Ammon's horn (tissue), 1 donor: Measurements from ENCODE around the gene HCST.
"Not testable (repeated sequence)": the region's sequence is repeated elsewhere in the genome, so short reads cannot be mapped to it uniquely, and the experiment has no call there.

ENCODE experiments used
- DNase-seq: peaks from one replicate; pipeline ENCODE4 v3.0.0-alpha.2; 2016; ENCODE audit warnings: low spot score

HCST gene

DNA sequence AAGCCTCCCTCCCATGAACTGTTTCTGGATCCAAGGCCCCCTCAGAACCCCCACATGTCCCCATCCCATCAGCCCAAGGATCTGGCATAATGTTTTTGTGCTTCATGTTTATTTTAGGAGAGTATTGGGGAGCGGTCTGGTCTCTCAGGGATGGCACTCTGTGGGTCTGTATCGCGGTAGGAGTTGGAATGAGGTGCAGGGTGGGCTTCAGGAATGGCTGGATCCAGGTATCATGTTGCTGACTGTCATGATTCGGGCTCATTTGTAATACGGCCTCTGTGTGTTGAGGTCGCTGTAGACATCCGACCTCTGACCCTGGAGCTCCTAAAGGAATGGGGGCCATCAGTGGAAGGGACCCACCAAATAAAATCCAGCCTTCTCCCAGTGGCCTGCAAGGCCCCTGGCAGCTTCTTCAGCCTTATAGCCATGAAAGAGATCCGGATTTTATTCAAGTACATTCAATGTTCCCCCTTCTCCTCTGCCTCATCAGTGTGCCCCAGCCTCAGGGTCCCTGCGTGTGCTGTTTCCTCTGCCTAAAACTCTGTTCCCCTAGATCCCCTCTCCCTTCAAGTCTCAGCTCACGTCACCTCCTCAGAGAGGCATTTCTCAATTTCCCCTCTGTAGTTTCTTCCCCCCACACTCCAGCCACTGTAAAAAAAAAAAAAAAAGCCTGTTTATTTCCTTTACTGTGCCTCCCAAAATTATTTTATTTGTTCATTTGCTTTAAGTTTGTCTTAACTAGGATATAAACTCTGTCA lies 2.2 kb downstream of the HCST start:
- peak; percentile 52 for DNase-seq

DNA sequence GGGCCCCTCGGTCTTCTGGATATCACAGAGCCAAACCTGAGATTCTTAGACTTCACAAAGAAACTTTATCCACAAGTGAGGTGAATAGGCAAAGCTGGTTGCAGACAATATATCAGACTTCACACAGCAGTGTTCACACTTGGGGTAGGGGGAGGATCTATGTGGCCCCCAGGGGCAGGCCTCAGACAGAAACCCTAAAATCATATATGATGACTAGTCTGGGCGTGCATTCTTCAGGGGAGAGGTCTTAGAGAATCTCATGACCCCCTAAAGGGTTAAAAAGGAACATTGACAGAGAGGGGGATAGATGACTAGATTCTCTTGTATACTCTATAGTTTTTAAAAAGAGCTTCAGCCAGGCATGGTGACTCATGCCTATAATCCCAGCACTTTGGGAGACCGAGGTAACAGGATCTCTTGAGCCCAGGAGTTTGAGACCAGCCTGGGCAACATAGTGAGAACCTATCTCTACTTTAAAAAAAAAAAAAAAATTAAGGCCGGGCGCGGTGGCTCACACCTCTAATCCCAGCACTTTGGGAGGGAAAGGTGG lies 2.9 kb downstream of the HCST start:
- DNase-seq: no peak

DNA sequence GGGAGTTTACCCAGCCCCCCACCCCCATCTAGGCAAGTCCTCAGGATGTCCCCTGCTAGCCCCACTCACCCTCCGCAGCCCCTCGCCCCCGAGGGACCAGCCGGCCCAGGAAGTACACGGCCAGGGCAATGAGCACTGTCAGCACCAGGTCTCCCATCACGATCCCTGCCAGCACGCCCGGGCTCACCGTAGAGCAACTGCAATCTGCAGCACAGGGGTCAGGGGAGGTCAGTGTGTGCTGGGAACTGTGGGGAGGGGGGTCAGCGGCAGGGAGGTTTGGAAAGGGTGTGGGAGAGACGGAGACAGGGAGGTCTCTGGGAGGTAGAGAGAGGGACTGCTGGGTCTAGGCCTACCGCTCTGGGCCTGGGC lies 5.0 kb downstream of the HCST start:
- DNase-seq: no peak

DNA sequence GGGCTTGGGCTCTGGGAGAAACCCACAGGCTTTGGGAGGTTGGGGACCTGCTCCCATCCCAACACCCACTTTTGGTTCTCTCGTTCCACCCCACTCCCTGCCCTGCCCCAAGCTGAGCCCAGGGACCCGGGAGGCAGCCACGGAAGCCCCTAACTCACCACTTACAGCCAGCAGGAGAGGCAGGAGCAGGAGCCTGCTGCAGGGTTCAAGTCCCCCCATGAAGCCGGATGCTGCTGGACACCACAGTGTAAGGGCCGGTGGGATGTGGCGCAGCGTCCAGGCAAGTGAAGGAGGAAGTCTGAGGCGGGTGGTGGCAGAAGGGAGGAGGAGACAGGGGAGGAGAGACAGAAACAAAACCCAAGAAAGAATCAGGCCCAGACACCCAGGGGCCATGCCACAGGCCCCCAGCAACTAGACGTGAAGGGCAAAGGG lies 5.7 kb downstream of the HCST start, which contains the start of gene TYROBP:
TYROBP (minus strand) TSS at position 286 of the 432 bp plus-strand sequence; CDS start at position 219, 67 bp downstream.
- DNase-seq: peak; percentile 63

DNA sequence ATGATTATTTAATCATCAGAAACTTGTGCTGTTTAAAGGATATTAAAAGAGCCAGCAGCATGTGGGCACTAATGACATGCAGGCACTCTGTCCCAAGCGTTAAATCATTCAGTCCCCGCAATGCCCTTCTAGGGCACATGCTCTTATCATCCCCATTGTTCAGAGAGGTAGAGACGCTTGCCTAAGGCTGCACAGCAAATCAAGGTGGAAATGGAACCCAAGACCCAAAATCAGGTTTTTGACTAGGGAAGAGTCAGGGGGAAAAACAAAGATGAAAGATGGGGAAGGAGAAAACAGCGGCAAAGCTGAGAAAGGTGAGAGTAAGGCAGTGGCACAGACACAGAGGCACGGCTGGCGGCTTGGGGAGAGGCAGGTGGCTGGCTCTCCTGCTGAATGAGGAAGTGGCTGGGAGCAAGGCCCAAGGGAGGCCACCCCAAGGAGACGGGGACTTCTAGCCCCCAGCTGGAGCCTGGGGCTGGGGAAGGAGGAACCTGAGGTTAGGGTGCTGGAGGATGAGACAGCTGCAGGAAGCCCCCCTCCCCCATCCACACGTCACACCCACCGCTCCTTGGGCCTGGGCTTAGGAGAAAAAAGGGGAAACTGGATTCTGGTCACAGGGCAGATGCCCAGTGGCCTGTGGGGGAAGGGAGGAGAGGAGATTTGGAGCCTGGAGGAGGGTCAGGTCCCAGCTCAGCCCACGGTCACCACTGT lies 6.8 kb downstream of the HCST start:
- DNase-seq: peak; percentile 80

DNA sequence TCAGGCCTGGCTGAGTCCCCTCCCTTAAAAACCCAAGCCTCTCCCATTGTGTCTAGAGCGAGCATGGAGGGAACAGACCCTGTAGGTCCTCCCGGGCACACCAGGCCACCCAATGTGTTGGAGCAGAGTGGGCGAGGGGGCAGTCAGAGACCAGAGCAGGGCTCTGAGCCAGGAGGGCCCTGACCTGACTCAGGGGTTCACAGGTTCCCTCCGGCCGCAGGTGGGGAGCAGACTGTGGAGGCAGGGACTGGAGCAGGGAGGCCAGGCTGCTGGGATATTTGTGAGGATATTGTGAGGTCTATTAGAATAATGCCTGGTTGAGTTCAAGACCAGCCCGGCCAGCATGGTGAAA lies 7.3 kb downstream of the HCST start:
- no peak for DNase-seq

DNA sequence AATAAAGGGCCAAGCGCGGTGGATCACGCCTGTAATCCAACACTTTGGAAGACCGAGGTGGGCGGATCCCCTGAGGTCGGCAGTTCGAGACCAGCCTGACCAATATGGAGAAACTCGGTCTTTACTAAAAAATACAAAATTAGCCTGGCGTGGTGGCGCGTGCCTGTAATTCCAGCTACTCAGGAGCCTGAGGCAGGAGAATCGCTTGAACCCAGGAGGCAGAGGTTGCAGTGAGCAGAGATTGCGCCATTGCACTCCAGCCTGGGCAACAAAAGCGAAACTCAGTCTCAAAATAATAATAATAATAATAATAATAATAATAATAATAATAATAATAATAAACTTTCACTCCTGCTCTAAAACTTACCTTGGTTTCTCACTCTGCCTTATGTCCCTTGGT lies 8.0 kb downstream of the HCST start:
- not testable (repeated sequence) for DNase-seq

DNA sequence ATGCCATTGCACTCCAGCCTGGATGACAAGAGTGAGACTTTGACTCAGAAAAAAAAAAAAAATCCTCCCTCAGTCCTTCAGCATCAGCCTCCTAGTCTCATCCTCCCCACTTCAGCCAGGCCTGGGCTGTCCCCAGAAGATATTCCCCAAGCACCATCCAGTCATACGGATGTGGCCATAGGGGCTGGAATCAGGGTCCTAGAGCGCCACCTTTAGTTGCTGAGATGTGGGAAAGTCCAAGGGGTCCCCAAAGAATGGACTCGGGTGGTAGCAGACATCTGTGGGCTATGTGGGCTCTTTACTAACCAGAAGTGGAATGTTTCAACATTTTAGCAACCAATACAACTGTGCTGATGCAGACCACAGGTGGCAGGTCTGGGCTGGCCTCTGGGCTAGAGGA lies 8.8 kb downstream of the HCST start:
- no peak for DNase-seq

DNA sequence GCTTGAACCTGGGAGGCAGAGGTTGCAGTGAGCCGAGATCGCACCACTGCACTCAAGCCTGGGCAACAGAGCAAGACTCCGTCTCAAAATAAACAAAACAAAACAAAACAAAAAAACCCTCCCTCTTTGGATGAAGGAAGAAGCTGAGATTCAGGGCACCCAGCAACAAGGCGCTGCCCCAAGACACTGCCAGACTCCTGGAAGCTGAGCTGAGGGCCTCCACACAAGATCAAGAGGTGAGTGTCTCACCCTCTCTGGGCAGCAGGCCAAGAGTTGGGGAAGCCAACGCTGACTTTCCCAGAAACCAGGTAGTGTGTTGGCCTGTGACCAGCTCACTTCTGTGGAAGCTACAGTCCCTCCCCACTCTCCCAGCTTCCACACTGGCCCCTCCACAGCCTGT lies 9.5 kb downstream of the HCST start:
- no peak for DNase-seq

DNA sequence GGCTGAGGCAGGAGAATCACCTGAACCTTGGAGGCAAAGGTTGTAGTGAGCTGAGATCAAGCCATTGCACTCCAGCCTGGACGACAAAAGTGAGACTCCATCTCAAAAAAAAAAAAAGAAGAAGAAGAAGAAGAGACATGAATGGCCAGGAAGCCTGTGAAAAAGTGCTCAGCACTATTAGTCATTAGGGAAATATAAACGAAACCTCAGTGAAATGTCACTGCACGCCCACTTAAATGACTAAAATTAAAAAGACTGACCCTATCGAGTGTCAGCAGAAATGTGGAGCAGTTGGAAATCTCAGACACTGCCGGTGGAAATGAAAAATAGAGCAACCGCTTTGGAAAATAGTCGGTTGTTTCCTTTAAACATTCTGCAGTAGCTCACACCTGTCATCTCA lies 11.3 kb downstream of the HCST start:
- DNase-seq: no peak

DNA sequence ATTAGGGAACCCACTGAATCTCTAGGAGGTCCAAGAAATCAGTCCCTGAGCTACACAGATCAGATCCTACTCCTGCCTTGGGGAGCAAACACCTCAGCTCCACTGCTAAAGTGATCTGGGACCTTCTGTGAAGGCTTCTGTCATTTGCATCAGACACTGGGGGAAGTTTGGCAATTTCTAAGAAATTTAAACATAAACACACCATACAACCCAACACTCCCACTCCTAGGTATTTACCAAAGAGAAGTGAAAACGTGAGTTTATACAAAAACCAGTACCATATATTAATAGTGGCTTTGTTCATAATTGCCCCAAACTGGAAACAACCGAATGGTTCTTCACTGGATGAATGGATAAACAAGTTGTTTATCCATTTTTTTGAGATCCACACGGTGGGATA lies 13.1 kb downstream of the HCST start:
- no peak for DNase-seq

DNA sequence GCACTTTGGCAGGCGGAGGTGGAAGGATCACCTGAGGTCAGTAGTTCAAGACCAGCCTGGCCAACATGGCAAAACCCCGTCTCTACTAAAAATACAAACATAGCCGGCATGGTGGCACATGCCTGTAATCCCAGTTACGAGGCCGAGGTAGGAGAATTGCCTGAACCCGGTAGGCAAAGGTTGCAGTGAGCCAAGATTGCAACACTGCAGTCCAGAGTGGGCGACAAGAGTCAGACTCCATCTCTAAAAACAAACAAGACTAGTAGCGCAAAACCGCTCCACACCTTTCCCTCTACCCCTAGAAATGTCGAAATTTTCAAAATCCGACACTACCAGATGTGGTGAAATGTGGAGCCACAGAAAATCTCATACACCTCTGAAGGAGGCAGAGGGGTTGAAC lies 17.0 kb downstream of the HCST start:
- no peak for DNase-seq

DNA sequence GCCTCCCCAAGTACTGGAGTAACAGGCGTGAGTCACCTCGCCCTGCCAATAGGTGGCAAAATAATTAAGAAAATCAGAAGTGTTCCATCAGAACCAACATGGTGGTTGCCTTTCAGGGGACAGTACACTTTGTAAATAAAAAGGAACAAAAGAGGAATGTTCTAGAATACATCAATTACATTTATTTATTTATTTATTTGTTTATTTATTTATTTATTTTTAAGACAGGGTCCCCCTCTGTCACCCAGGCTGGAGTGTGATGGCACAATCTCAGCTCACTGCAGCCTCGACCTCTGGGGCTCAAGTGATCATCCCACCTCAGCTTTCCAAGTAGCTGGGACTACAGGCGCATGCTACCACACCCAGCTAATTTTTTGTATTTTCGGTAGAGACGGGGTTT lies 18.7 kb downstream of the HCST start:
- DNase-seq: no peak

DNA sequence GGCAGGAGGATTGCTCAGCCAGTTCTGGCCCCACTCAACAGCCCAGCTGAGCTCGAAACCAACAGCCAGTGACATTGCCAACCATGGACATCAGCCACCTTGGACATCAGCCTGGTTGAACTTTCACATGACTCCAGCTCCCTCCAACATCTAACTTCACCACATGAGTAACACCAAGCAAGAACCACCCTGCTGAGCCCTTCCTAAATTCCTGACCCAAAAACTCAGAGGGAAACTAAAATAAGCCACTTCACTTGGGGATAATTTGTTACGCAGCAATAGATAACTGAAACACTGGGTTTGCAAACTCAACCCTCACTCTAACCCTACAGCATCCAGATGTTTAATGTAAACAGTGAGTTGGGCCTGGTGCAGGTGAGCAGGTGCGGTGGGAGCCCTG lies 23.2 kb downstream of the HCST start:
- no peak for DNase-seq

DNA sequence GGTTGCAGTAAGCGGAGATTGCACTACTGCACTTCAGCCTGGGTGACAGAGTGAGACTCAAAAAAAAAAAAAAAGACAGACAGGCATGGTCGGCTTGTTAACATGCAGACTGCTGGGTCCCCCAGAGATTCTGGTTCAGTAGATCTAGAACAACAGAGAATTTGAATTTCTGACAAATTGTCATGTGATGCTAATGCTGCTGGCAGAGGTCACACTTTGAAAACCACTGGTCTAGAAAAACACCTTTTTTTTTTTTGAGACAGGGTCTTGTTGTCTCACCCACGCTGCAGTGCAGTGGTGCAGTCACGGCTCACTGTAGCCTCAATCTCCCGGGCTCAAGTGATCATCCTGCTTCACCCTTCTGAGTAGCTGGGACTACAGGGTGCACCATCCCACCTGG lies 26.2 kb downstream of the HCST start:
- no peak for DNase-seq

DNA sequence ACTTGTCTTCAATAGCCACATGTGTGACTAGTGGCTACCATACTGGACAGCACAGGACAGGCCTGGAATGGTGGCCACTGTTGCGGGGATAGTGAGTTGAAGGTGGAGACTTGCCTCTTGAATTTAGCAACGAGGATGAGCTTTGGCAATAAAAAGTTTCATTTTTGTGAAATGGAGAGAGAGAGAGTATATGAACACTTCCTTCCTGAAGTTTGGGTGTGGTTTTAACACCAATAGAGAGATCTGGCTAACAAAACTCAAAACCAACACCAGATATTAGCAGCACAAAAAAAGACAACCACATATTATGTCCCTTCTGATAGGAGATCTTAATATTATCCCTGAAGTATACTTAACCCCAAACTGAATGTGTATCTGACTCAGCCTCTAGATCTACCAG lies 27.5 kb downstream of the HCST start:
- DNase-seq: no peak

DNA sequence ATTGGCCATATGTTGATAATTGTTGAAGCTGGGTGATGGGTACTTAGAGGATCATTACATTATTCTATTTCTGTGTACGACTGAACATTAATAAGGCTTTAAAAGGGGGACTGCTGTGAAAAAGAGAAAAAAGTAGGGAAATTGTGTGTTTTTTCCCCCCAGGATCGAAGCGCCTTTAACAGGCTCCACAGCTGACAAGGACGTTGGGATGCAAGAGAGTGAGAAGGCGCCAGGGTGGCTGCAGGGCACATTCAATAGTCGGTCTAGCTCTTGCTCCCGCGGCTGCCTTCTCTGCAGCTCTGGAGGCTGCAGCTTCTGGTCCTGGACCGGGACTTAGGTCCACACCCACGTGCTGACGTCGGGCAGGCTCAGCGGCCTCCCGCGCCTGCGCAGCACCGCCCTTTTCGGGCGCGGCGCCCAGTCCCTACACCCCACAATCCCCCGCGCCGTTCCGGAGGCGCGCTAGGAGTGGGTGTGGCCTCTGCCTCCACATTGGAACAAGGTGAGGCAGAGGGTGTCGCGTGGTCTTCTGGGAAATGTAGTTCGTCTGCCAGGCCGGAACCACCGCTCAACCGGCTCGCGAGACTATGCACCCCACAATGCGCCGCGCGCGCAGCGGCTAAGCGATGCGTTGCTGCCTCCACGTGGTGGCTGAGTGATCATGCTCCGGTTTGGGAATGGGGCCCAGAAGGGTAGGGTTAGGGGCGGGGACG lies 29.0 kb downstream of the HCST start:
- peak; percentile 99 for DNase-seq

DNA sequence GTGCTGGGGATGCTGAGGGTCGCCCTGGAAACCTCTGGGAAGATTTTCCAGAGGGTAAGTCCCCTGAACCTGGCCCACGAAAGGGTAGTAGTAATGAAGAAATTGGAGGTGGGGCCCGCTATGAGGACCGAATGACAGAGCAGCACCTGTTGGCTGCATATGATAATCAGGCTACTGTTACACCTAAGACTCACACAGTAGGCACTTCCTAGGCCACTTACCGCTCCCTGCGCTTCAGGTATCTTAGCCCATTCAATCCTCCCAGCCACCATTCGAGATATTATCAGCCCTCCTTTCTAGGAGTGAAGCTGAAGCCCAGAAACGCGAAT lies 29.5 kb downstream of the HCST start:
- no peak for DNase-seq

DNA sequence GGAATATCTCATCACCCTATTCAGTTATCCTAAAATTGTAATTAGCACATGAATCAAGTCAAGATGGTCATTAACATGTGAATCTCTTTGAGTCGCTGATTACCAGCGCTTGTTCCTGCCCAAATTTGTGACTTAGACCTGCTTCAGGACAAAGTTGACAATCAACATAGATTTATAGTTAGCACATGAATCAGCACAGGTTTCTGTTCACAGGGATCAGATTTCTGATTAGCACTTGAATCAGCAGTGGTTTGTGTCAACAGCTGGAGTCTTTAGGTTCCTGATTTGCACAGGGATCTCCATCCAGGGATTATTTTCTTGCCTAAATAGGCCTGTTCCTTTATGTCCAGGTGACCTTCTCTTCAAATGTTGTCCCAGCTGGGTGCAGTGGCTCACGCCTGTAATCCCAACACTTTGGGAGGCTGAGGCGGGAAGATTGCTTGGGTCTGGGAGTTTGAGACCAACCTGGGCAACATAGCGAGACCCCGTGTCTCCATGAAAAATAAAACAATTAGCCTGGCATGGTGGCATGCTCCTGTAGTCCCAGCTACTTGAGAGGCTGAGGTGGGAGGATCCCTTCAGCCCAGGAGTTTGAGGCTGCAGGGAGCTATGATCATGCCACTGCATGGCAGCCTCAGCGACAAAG lies 30.1 kb downstream of the HCST start:
- no peak for DNase-seq

DNA sequence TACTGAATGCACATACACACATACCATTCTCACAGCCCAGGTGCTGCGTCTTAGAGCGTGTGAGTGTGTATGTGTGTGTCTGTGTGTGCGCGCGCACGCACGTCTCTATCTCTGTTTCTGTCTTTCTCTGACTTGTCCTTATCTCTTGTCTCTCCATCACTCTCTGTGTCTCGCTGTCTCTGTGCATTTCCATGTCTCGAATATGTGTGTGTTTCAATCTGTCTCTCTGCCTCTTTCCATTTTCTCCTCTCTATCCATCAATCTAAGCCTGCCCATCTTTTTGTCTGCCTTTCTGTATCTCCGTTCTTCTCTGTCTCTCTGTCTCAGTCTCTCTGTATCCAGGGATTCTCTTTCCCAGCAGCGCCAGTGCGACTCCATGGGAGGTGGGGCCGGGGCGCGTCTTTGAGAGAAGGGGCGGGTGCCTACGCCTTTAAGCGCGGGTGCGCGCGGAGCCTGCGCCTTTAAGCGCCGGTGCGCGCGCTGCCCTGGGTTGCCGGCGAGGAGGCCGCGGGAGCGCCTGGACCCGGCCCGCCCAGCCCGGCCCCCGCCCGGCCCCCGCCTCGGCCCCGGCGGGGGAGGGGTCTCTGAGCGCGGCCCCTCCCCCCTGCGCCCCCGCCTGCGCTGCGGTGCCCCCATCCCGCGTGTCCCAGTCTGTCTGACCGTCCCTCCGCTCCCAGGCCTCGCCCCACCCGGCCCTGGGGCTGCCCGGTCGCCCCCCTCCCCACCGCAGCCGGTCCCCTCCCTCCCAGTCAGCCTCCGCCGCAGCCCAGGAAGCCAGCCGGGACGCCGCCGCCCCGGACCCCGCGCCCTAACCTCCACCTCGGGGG lies 33.8 kb downstream of the HCST start, which contains the start of gene LRFN3:
LRFN3 (plus strand) TSS at position 464 of the 827 bp plus-strand sequence. CDS start 3,052 bp downstream, outside the sequence.
- DNase-seq: peak; percentile 83

DNA sequence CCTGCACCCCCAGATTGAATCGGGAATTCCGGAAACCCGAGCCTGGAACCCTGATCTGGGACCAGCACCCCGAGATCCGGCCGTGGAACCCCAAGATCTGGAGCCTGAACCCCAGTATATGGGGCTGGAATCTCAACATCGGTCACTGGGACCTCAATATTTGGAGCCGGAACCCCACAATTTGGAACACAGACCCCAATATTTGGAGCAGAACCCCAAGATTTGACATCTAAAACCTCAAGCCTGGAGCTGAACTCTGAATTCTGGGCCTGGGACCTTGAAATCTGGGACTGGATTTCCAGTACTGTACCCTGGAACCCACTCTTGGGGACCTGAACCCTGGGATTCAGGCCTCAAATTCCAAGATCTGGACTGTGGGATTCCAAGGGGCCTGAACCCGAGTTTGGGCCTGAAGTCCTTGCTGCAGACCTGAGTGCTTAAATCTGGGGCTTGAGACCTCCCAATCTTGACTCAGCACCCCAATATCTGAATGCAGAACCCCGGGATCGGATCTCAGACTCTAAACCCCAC lies 34.5 kb downstream of the HCST start:
- DNase-seq: no peak
